Measurements from ENCODE around the gene SPOCK1. TPM values are rescaled to one million over a fixed set of nuclear protein-coding genes. Genes with fewer than 3 reads are reported as not detected.

SPOCK1 gene
- total RNA-seq, 2 donors from 2014 or later = 2.1 to 8.5 TPM

- Histone ChIP-seq H3K4me1 (no peaks in the 10 kb centered on the region), H3K9ac (ENCODE audit: low read depth in 2 of 2, low read length in 2 of 2) (no peak overlapping the region), H3K36me3 (no peaks in the 10 kb centered on the region), H3K27me3 (no peaks in the 10 kb centered on the region), H3K27ac (no peak overlapping the region), H3K4me3 (no peak overlapping the region), H3K9me3 (no peaks in the 10 kb centered on the region)
- no peak for TF ChIP-seq CTCF (IDR thresholded peaks at IDR 0.05)
- DNase-seq = no peak
- intact Hi-C loops (cut with DNase I) = no loop called here
Measured at GRCh38 chr5:137098663-137099062, 400.5 kb downstream of the SPOCK1 start.

GRCh38 chr5:137098238-137098637 lies 400.9 kb downstream of the SPOCK1 start:
- Histone ChIP-seq H3K4me1 (no peaks in the 10 kb centered on the region), H3K27me3 (no peaks in the 10 kb centered on the region), H3K9ac (ENCODE audit: low read depth in 2 of 2, low read length in 2 of 2) (no peak overlapping the region), H3K36me3 (no peaks in the 10 kb centered on the region), H3K4me3 (no peak overlapping the region), H3K27ac (no peak overlapping the region), H3K9me3 (no peaks in the 10 kb centered on the region)
- no peak for TF ChIP-seq CTCF (IDR thresholded peaks at IDR 0.05)
- intact Hi-C loops (cut with DNase I) = no loop called here
- DNase-seq = no peak

- intact Hi-C loops (cut with DNase I) = no loop called here
- H3K9me3 ChIP-seq = no peaks in the 10 kb centered on the region
- TF ChIP-seq CTCF (IDR thresholded peaks at IDR 0.05) = no peak
- no peak overlapping the region for H3K27ac ChIP-seq
- no peak overlapping the region for H3K9ac ChIP-seq (ENCODE audit: low read depth in 2 of 2, low read length in 2 of 2)
- no peaks in the 10 kb centered on the region for H3K36me3 ChIP-seq
- no peaks in the 10 kb centered on the region for H3K4me1 ChIP-seq
- no peak for DNase-seq
- no peaks in the 10 kb centered on the region for H3K27me3 ChIP-seq
- H3K4me3 ChIP-seq = no peak overlapping the region
Measured at GRCh38 chr5:137097203-137097602, 401.9 kb downstream of the SPOCK1 start.

GRCh38 chr5:137096149-137097103 lies 402.7 kb downstream of the SPOCK1 start:
- TF ChIP-seq CTCF (IDR thresholded peaks at IDR 0.05) = no peak
- H3K27ac ChIP-seq = no peak overlapping the region
- no peaks in the 10 kb centered on the region for H3K36me3 ChIP-seq
- no peak overlapping the region for H3K4me3 ChIP-seq
- no peak overlapping the region for H3K9ac ChIP-seq (ENCODE audit: low read depth in 2 of 2, low read length in 2 of 2)
- H3K4me1 ChIP-seq = no peaks in the 10 kb centered on the region
- intact Hi-C loops (cut with DNase I) = no loop called here
- H3K9me3 ChIP-seq = no peaks in the 10 kb centered on the region
- H3K27me3 ChIP-seq = no peaks in the 10 kb centered on the region
- no peak for DNase-seq

- Histone ChIP-seq H3K9ac (ENCODE audit: low read depth in 2 of 2, low read length in 2 of 2) (no peak overlapping the region), H3K4me3 (no peak overlapping the region), H3K27ac (no peak overlapping the region), H3K36me3 (no peaks in the 10 kb centered on the region), H3K27me3 (no peaks in the 10 kb centered on the region), H3K4me1 (no peaks in the 10 kb centered on the region), H3K9me3 (no peaks in the 10 kb centered on the region)
- no peak for TF ChIP-seq CTCF (IDR thresholded peaks at IDR 0.05)
- no peak for DNase-seq
- intact Hi-C loops (cut with DNase I) = no loop called here
Measured at GRCh38 chr5:137095597-137095996, 403.5 kb downstream of the SPOCK1 start.
